WERI-Rb-1 (cell line): ENCODE results near the gene MYOZ1.

Source experiments
- DNase-seq: peaks from one replicate; pipeline ENCODE4 v3.0.0-alpha.2; 2020
- H3K27ac ChIP-seq: fragments of 250-450 bp; sonication (Bioruptor Pico); 2 replicates; pipeline ENCODE4 v1.5.1; 2020; ENCODE audit warnings: mild to moderate bottlenecking, moderate library complexity
- H3K27me3 ChIP-seq: fragments of 250-450 bp; sonication (Bioruptor Pico); 2 replicates; pipeline ENCODE4 v1.5.1; 2021; ENCODE audit warnings: mild to moderate bottlenecking, low read depth, moderate library complexity; ENCODE audit not compliant: insufficient read depth, severe bottlenecking
- H3K36me3 ChIP-seq: fragments of 250-450 bp; sonication (Bioruptor Pico); 2 replicates; pipeline ENCODE4 v1.5.1; 2020; ENCODE audit warnings: mild to moderate bottlenecking, moderate library complexity
- H3K4me3 ChIP-seq: 2 replicates; pipeline ENCODE4 v1.5.1; 2011; ENCODE audit warnings: low read depth, mild to moderate bottlenecking, control low read depth, low read length
- H3K9me3 ChIP-seq: fragments of 250-450 bp; sonication (Bioruptor Pico); 2 replicates; pipeline ENCODE4 v1.5.1; 2021; ENCODE audit warnings: mild to moderate bottlenecking, moderate library complexity; ENCODE audit not compliant: severe bottlenecking
- CTCF ChIP-seq: IDR thresholded peaks from 2 replicates; pipeline ENCODE4 v1.5.1; 2011; ENCODE audit warnings: low read depth, mild to moderate bottlenecking, control low read depth, inconsistent platforms, low read length

Gene MYOZ1

DNA sequence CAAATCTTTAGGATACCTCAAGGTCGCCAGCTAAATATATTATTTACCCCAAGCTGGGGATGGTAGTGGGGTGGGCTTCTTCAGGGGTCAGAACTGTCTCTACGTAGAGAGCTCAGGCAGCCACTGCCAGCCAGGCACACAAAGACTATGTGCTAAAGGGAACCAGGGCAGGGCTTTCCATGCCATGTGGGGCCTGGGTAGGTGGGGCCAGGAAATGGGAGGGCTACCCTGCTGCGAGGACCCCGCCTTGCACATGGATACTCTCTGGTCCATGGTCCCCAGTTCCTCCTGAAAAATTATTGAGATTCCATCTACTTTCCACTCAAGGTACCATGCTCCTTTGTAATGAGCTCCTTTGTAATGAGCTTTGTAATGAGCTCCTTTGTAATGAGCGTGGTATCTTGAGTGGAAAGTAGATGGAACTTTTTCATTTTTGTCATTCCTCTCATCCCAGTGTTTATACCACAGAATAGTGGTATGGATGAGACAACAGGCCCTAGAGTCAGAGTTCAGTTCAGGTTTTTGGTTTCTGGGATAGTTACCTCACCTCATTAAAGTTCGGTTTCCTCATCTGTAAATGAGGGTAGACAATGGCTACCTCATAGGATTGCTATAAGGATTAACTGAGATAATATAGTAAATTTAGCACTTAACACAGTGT, 8.7 kb upstream of the MYOZ1 start:
- no peak overlapping the region for H3K4me3 ChIP-seq
- no peak for TF ChIP-seq CTCF
- no peaks in the 10 kb centered on the region for H3K9me3 ChIP-seq
- no peaks in the 10 kb centered on the region for H3K27me3 ChIP-seq
- no peak for DNase-seq
- H3K36me3 ChIP-seq = no peaks in the 10 kb centered on the region
- no peak overlapping the region for H3K27ac ChIP-seq

DNA sequence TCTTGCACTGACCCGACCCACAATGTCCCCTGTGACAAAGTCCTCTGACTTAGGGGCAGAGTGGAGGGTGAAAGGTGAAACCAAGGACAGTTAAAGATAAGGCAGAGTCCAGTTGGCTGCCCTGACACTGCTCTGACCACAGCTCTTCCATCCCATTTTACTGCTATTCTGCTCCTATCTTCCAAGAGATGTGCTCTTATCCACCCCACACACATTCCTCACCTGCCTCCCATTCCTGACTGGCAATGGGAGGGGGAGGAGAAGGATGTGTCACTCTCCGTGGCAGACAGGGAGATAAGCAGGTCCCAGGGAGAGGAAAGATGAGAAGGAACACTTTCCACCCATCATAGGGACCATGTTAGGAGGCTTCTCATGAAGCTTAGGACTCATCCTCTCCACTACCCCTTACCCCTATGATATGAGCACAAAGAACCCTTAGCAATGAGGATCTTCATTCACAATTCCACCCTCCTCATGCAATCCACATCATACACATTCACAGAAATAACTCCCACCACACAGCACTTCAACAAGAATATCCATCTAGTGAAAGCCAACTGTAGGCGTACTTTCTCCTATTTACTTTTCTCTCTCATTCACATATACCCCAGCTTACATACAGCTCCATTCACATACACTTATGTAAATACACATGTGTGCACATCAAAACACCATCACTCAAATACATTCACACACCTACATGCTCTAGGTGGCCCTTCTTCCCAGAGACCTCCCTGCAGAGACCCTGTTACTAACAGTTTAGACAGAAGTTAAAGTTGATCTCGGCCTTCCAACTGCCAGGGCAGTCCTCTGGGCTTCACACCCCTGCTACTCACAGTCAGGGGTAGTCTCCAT, 7.9 kb upstream of the MYOZ1 start:
- Histone ChIP-seq H3K4me3 (no peak overlapping the region), H3K27me3 (no peaks in the 10 kb centered on the region), H3K9me3 (no peaks in the 10 kb centered on the region), H3K27ac (no peak overlapping the region), H3K36me3 (no peaks in the 10 kb centered on the region)
- no peak for TF ChIP-seq CTCF
- no peak for DNase-seq

DNA sequence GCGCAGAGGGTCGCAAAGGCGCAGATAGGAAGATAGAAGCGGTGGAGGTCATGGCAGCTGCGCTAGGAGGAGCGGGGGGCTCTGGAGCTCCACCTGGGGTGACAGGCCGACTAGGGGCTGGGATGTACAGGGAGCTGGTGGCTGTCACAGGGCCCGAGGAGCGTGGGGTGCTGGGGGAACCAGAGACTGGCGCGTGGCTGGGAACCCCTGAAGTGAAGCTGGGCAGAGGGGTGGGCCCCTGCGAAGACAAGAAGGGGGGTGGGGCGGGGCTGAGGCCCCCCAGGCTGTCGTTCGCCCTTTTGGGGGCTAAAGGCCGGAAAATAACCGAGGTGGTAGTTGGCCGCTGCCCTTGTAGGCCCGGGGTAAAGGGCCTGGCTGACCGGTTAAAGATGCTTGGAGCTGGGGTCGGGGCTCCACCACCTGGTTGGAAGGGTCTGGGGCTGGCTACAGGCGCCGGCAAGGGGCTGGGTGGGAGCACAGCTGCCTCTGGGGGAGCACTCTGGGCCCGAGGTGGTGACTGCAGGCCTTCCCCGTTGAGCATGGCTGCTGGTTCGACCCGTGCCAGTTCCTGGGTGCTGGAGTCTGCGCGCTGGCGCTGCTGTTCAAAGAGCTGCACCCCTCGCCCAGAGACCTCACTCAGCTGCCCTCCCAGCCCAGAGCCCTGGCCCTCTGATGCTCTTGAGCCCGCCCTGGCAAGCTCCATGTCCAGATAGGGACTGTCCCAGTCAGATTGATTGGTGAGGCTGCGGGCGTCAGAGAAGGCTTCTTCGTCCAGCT, 6.8 kb upstream of the MYOZ1 start:
- Histone ChIP-seq H3K4me3 (peak overlapping the region; percentile 33), H3K36me3 (no peaks in the 10 kb centered on the region), H3K9me3 (no peaks in the 10 kb centered on the region), H3K27ac (no peak overlapping the region), H3K27me3 (no peaks in the 10 kb centered on the region)
- DNase-seq = no peak
- no peak for TF ChIP-seq CTCF

- Histone ChIP-seq H3K36me3 (no peaks in the 10 kb centered on the region), H3K4me3 (peak overlapping the region; percentile 33), H3K9me3 (no peaks in the 10 kb centered on the region), H3K27ac (no peak overlapping the region), H3K27me3 (no peaks in the 10 kb centered on the region)
- no peak for DNase-seq
- no peak for TF ChIP-seq CTCF
These were observed 6.1 kb upstream of the MYOZ1 start for GRCh38 chr10:73647211-73647874.

- no peak for TF ChIP-seq CTCF
- DNase-seq = no peak
- no peaks in the 10 kb centered on the region for H3K27me3 ChIP-seq
- H3K4me3 ChIP-seq = no peak overlapping the region
- no peak overlapping the region for H3K27ac ChIP-seq
- no peaks in the 10 kb centered on the region for H3K9me3 ChIP-seq
- no peaks in the 10 kb centered on the region for H3K36me3 ChIP-seq
These were observed 5.3 kb upstream of the MYOZ1 start for GRCh38 chr10:73646598-73647041.
